Endothelial cell (in vitro differentiated cells): ENCODE results near the gene IL1R2. TPM values are rescaled to one million over a fixed set of nuclear protein-coding genes. Genes with fewer than 3 reads are reported as not detected.

Experiments used
- DNase-seq: peaks from one replicate; pipeline ENCODE4 v3.0.0; 2021; ENCODE audit warnings: low spot score
- H3K27ac Mint-ChIP-seq: one replicate; pipeline ENCODE4 v1.8.0; 2021; ENCODE audit warnings: mixed read lengths, inconsistent platforms; ENCODE audit not compliant: unreplicated experiment
- H3K27me3 Mint-ChIP-seq: one replicate; pipeline ENCODE4 v1.8.0; 2021; ENCODE audit warnings: mild to moderate bottlenecking, moderate library complexity, mixed read lengths, inconsistent platforms; ENCODE audit not compliant: unreplicated experiment
- H3K36me3 Mint-ChIP-seq: one replicate; pipeline ENCODE4 v1.8.0; 2021; ENCODE audit warnings: mild to moderate bottlenecking, low read depth, mixed read lengths, inconsistent platforms; ENCODE audit not compliant: unreplicated experiment
- H3K4me1 Mint-ChIP-seq: one replicate; pipeline ENCODE4 v1.8.0; 2021; ENCODE audit warnings: mild to moderate bottlenecking, mixed read lengths, inconsistent platforms; ENCODE audit not compliant: unreplicated experiment
- H3K4me3 Mint-ChIP-seq: one replicate; pipeline ENCODE4 v1.8.0; 2021; ENCODE audit warnings: mild to moderate bottlenecking, mixed read lengths, inconsistent platforms; ENCODE audit not compliant: unreplicated experiment
- H3K9me3 Mint-ChIP-seq: one replicate; pipeline ENCODE4 v1.8.0; 2021; ENCODE audit warnings: mixed read lengths, inconsistent platforms; ENCODE audit not compliant: unreplicated experiment
- CTCF ChIP-seq: fragments of 200-600 bp; sonication (generic); IDR thresholded peaks from one replicate; pipeline ENCODE4 v1.5.0; 2021; ENCODE audit warnings: antibody characterized with exemption; ENCODE audit not compliant: unreplicated experiment
- total RNA-seq: library from RNA; stranded (reverse); fragmentation: NEBNext Ultra II Directional; extraction: Animal tissue kit (Norgen Biotek cat#: 25700); gene quantifications from one replicate; pipeline ENCODE4 v1.2.1, GENCODE V29; 2021; ENCODE audit not compliant: unreplicated experiment

Gene IL1R2
- total RNA-seq, 1 donor from 2014 or later: not detected

GRCh38 chr2:101958061-101958460 lies 33.7 kb upstream of the IL1R2 start:
- H3K27me3 Mint-ChIP-seq: peaks cover 2% of the 10 kb centered on the region
- H3K4me1 Mint-ChIP-seq: peaks cover 2% of the 10 kb centered on the region
- H3K27ac Mint-ChIP-seq: no peak overlapping the region
- no peak overlapping the region for H3K4me3 Mint-ChIP-seq
- no peaks in the 10 kb centered on the region for H3K36me3 Mint-ChIP-seq
- no peak for DNase-seq
- no peaks in the 10 kb centered on the region for H3K9me3 Mint-ChIP-seq
- TF ChIP-seq CTCF: no peak

GRCh38 chr2:101960819-101961337 lies 30.9 kb upstream of the IL1R2 start:
- Mint-ChIP-seq H3K27me3 (no peaks in the 10 kb centered on the region), H3K4me1 (no peaks in the 10 kb centered on the region)

GRCh38 chr2:101961338-101962191 lies 30.2 kb upstream of the IL1R2 start:
- Mint-ChIP-seq H3K27me3 (no peaks in the 10 kb centered on the region), H3K9me3 (no peaks in the 10 kb centered on the region), H3K27ac (no peak overlapping the region), H3K4me1 (no peaks in the 10 kb centered on the region), H3K4me3 (no peak overlapping the region), H3K36me3 (peaks cover 3% of the 10 kb centered on the region)
- no peak for TF ChIP-seq CTCF
- DNase-seq: no peak

More at GRCh38 chr2:101960819-101961337, 30.9 kb upstream of the IL1R2 start:
- H3K36me3 Mint-ChIP-seq: peaks cover 3% of the 10 kb centered on the region
- no peak overlapping the region for H3K4me3 Mint-ChIP-seq
- TF ChIP-seq CTCF: no peak
- no peak for DNase-seq
- no peak overlapping the region for H3K27ac Mint-ChIP-seq
- no peaks in the 10 kb centered on the region for H3K9me3 Mint-ChIP-seq

- Mint-ChIP-seq H3K4me1 (no peaks in the 10 kb centered on the region), H3K27me3 (no peaks in the 10 kb centered on the region), H3K4me3 (no peak overlapping the region), H3K36me3 (peaks cover 3% of the 10 kb centered on the region), H3K27ac (no peak overlapping the region), H3K9me3 (no peaks in the 10 kb centered on the region)
- no peak for DNase-seq
- TF ChIP-seq CTCF: no peak
Observed at GRCh38 chr2:101962309-101962708, 29.5 kb upstream of the IL1R2 start.

- TF ChIP-seq CTCF: no peak
- no peak overlapping the region for H3K27ac Mint-ChIP-seq
- DNase-seq: no peak
- no peak overlapping the region for H3K4me3 Mint-ChIP-seq
- H3K27me3 Mint-ChIP-seq: no peaks in the 10 kb centered on the region
- no peaks in the 10 kb centered on the region for H3K9me3 Mint-ChIP-seq
- peaks cover 3% of the 10 kb centered on the region for H3K36me3 Mint-ChIP-seq
- H3K4me1 Mint-ChIP-seq: peaks cover 6% of the 10 kb centered on the region
Observed at GRCh38 chr2:101963198-101963597, 28.6 kb upstream of the IL1R2 start.
